Dermis microvascular lymphatic vessel endothelial cell (primary cell): Measurements from ENCODE around the gene GPR27. TPM values are rescaled to one million over a fixed set of nuclear protein-coding genes. Genes with fewer than 3 reads are reported as not detected.
A peak's percentile ranks its signal among the peaks of the same experiment; 100 is the strongest.

Experiments
- DNase-seq, 2 donors: peaks; one replicate each; pipeline versions ENCODE4 v3.0.0 to v3.0.0-alpha.2; 2010; ENCODE audit warnings: low read depth in 2 of 2
- total RNA-seq: library from RNA; depleted of rRNA; stranded (reverse); fragments of >200 nt; gene quantifications from 2 replicates; pipeline ENCODE4 v1.2.1, GENCODE V29; 2014

GPR27 gene
- total RNA-seq: not detected in 2 replicates

- DNase-seq: peak; percentile 16 to 66
Observed at GRCh38 chr3:71753701-71754609, at the start of gene GPR27. Gene GPR27, plus strand, starts transcription at chr3:71753855. Its CDS starts 195 bp downstream, at chr3:71754050.

GRCh38 chr3:71704915-71705314, 48.7 kb upstream of the GPR27 start:
- DNase-seq: no peak

DNA sequence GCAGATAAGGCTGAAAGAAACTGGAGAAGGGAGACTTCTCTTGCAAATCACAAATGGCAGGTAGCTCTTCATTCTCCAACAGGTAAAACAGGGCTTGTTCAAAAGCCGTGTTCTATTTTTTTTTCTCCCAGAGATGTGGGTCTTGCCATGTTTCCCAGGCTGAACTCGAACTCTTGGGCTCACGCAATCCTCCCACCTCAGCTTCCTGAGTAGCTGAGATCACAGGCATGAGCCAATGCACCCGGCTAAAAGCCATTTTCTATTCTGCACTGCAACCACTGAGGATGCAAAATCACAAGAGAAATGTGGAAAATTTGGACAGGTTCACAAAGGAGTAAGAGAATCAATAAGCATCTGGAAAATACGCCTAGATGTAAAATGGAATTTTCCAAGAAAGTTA, 48.0 kb upstream of the GPR27 start:
- no peak for DNase-seq

GRCh38 chr3:71707595-71707994, 46.1 kb upstream of the GPR27 start:
- DNase-seq: no peak

GRCh38 chr3:71708476-71709105, 45.1 kb upstream of the GPR27 start:
- no peak for DNase-seq

GRCh38 chr3:71709908-71710511, 43.6 kb upstream of the GPR27 start:
- DNase-seq: no peak

- DNase-seq: peak; percentile 43 to 59
Observed at GRCh38 chr3:71710906-71711494, 42.7 kb upstream of the GPR27 start.

DNA sequence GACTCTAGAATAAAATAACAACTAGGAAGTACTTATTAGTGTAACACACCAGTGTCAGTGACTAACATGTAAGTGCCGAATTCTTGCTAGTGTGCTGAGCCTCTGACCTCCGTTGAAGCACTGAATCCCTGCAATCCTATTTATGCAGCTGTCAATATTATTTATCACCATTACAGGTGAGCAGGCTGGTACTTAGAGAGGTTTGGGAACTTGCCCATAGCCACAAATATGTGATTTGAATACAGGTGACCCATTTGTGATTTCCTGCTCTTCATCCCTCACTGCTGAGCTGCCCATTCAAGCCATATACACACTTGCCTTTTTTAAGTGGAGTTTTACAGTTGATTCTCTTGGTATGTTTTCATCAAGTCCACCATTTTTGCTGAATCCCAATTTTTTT, 40.6 kb upstream of the GPR27 start:
- DNase-seq: no peak

- no peak for DNase-seq
Observed at GRCh38 chr3:71714595-71714994, 39.1 kb upstream of the GPR27 start.

GRCh38 chr3:71718072-71718471, 35.6 kb upstream of the GPR27 start:
- DNase-seq: no peak

DNA sequence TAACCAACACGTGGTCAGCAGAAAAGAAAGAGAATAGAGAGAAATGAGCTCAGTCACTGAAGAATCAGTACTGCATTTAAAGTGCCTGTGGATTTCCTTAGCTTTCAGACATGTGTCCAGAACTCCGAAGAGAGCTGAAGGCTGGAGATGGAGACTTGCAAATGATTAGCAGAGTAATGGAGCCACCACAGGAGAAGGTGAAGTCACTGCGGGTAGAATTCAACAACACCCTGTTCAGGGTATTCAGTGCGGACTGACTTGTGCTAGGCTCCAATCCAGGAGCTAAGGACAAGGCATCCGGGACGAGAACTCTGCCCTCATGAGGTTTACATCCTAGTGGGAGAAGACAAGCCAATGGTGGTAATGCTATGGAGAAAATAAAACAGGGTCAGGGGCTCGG, 32.7 kb upstream of the GPR27 start:
- DNase-seq: no peak

GRCh38 chr3:71721651-71722157, 32.0 kb upstream of the GPR27 start:
- no peak for DNase-seq

- DNase-seq: no peak
Observed at GRCh38 chr3:71722693-71723092, 31.0 kb upstream of the GPR27 start.

GRCh38 chr3:71723452-71724170, 30.0 kb upstream of the GPR27 start:
- no peak for DNase-seq

- DNase-seq: no peak
Observed at GRCh38 chr3:71724171-71724453, 29.5 kb upstream of the GPR27 start.

DNA sequence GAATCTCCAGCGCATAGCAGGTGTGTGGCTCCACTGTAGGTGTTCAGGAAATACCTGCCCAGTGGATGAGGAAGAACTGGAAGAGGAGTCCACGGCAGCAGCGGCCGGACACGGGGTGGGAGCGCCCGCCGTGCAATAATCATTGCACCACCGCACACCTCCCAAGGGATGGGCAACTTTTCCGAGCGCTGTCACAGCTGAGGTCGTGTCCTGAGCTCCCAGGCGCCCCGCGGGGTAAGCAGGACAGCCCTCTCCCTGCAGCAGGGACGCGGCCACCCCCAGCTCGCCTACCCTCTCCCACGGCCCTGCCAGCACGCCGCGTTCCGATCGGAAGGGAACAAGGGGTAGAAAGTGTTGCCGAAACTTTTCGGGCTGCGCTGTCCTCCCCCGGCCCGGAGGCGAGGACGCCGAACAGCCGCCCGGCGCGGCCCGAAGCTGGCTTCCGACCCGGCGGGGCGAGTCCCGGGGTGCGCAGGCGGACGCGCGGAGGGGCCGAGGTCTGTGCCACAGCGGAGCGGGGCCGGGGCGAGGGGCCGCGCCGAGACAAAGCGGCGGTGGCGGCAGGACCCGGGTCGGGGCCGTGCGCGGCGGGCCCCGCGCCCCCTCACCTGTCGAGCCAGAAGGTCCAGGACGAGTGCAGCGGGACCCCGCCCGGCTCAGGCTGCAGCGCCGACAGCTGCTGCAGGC, 28.9 kb upstream of the GPR27 start:
- DNase-seq: peak in 1 of 2 donors; percentile 16

DNA sequence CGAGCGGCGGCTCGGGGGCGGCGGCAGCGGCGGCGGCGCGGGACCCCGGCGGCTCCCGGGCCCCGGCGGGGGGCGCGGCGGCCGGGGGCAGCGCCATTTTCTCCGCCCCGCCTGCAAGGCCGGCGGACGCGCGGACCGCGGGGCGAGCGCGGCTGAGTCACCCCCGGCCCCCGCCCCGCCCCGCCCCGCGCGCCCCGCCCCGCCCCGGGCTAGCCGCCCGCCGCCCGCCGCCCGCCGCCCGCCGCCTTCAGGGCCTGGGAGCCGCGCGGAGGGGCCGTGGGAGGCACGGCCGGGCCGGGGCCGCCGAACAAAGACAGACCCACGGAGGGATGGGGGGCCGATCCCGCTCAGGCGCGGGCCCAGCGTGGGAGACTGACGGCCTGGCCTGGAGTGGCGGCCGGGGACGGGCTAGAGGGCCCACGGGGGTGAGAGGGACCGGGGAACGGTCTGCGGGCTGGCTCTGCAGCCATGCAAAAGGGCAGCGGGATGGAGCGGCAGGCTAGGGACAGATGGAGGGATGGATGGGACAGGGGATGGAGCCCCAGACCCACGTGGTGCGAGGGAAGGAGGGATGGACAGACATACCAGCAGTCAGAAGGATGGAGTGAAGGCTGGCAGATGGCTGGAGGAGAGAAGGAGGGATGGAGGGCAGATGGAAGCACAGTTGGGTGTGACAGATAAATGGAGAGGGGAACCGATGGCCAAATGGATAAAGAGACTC, 28.2 kb upstream of the GPR27 start, which contains the start of gene EIF4E3:
EIF4E3 (minus strand) TSS at position 132 of the 721 bp plus-strand sequence; CDS start at position 97, 35 bp downstream.
- DNase-seq: peak in 1 of 2 donors; percentile 39

DNA sequence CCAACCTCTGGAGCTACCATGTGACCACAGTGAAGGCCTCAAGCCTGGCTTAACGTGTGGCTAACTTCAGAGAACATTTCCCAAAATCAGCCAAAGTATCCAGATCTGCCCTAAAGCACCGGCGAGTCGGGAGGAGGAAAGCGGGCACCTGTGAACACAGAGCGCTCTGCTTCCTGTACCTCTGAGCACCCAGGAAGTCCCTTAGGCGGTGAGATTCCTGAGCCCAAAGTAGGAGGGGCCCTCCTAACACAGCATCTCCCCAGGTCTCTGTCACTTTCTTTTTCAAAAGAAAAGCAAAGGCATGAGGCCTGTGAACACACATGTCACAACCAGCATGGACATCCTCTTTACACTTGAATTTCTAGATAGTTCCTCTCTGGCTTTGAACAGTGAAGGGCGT, 27.5 kb upstream of the GPR27 start:
- no peak for DNase-seq

DNA sequence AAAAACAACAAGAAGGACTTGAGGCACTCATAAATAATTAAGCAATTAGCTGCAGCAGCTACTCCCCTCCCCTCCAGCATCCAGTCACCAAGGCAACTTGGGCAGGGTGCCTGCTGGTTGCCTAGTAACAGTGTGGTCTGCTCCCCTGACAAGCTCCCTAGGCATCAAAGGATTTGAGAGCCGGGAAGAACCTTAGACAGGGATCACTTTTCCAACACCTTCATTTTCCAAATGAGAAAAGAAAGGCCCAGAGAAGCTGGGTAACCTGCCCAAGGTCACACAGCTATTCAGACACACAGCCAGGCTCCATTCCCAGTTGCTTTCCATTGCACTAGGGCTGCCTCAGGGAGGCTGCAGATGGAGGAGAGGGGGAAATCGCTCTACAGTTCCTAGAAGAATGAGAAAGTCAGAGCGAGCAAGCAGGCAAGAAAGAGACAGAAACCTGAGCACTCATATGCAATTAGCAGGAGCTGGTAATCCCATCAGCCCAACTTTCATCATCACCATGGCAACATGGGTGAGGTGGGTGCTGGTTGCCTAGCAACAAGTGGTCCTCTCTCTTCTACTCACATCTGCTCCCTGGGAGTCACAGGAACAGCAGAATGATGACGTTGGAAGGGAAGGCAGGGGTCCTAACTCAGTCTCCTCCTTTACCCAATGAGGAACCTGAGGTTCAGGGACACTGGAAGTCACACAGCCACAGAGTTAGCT, 24.9 kb upstream of the GPR27 start:
- no peak for DNase-seq
